ENCODE measurements around the gene PEX11B. TPM values are rescaled to one million over a fixed set of nuclear protein-coding genes. Genes with fewer than 3 reads are reported as not detected.

PEX11B gene
- polyA plus RNA-seq, 3 donors = 12.0 to 38.2 (median 37.9) TPM

DNA sequence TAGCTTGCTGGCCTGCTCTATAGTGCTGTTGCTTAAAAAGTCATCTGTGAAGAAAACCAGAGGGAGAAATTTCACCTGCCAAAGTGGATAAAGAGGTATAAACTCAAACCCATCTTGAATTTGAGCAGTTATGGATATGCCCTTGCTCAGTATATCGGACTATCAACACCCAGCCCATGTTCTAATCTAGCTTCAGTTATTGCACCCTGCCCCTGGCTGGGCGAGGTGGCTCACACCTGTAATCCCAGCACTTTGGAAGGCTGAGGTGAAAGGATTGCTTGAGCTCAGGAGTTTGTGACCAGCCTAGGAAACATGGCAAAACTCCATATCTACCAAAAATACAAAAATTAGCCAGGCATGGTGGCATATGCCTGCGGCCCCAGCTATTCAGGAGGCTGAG is 26.0 kb upstream of the PEX11B start:
- H3K79me2 ChIP-seq (ENCODE audit: insufficient read depth, low read length) = no peaks in the 10 kb centered on the region
- no peak overlapping the region for H3K27ac Mint-ChIP-seq

DNA sequence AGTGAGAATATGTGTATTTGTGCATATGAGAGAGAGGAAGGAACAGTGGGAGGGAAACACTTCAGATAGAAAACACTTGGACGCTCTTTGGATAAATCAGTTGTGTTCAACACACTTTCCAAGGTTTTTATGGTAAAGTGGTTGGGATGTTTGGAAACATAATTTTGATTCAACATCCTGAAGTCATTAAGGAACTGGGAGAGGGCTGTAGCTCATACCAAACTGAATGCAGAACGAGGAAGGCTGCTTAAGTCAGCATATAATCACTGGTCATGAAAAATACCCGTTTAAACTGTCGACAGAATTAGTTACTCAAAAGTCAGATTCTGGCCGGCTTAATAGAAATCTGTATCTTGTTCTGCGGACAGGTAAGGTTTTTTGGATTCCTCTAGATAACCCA is 24.4 kb upstream of the PEX11B start:
- Mint-ChIP-seq H3K4me3 (no peak overlapping the region), H3K27ac (peak overlapping the region in 1 of 7 donors; percentile 45), H3K36me3 (peaks cover 38 to 73% of the 10 kb centered on the region in 2 donors), H3K4me1 (no peaks in the 10 kb centered on the region), H3K9me3 (no peaks in the 10 kb centered on the region), H3K27me3 (ENCODE audit: low read depth in 3 of 3) (peaks cover 0 to 3% (median 0%) of the 10 kb centered on the region in 3 donors)
- Histone ChIP-seq H3K4me2 (replicated peaks; ENCODE audit: extremely low read depth, low read length, poor library complexity, severe bottlenecking) (no peak overlapping the region), H4K20me1 (ENCODE audit: insufficient read depth, low read length) (no peaks in the 10 kb centered on the region), H3K4me3 (replicated peaks in 1 of 3; ENCODE audit: low read depth in 2 of 3, low read length in 3 of 3) (no peak overlapping the region), H2AFZ (ENCODE audit: insufficient read depth, low read depth, low read length, poor library complexity, severe bottlenecking) (no peak overlapping the region), H3K79me2 (ENCODE audit: insufficient read depth, low read length) (no peaks in the 10 kb centered on the region), H3K27me3 (ENCODE audit: control insufficient read depth in 2 of 2, insufficient read depth in 2 of 2, low read length in 2 of 2) (no peaks in the 10 kb centered on the region), H3K4me1 (ENCODE audit: control insufficient read depth in 1 of 2, insufficient read depth in 2 of 2, low read length in 2 of 2) (no peaks in the 10 kb centered on the region), H3K36me3 (replicated peaks in 1 of 2; ENCODE audit: control insufficient read depth in 1 of 2, insufficient read depth in 2 of 2, low read length in 2 of 2) (peaks cover 8 to 47% of the 10 kb centered on the region in 2 donors), H3K9me3 (replicated peaks in 1 of 2; ENCODE audit: control insufficient read depth in 1 of 2, insufficient read depth in 1 of 2, low read length in 2 of 2) (no peaks in the 10 kb centered on the region), H3K9ac (ENCODE audit: insufficient read depth, low read length, poor library complexity, severe bottlenecking) (no peak overlapping the region), H3K27ac (ENCODE audit: low read depth in 1 of 2, low read length in 2 of 2) (no peak overlapping the region)
- TF ChIP-seq, protein P1, sequence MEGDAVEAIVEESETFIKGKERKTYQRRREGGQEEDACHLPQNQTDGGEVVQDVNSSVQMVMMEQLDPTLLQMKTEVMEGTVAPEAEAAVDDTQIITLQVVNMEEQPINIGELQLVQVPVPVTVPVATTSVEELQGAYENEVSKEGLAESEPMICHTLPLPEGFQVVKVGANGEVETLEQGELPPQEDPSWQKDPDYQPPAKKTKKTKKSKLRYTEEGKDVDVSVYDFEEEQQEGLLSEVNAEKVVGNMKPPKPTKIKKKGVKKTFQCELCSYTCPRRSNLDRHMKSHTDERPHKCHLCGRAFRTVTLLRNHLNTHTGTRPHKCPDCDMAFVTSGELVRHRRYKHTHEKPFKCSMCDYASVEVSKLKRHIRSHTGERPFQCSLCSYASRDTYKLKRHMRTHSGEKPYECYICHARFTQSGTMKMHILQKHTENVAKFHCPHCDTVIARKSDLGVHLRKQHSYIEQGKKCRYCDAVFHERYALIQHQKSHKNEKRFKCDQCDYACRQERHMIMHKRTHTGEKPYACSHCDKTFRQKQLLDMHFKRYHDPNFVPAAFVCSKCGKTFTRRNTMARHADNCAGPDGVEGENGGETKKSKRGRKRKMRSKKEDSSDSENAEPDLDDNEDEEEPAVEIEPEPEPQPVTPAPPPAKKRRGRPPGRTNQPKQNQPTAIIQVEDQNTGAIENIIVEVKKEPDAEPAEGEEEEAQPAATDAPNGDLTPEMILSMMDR (IDR thresholded peaks at IDR 0.05) = no peak
- DNase-seq = no peak
- 95% methylated on average over 5 of the region's 6 CpGs for WGBS (ENCODE audit: insufficient coverage)
- intact Hi-C loops (cut with micrococcal nuclease) = no loop called here

More for the DNA sequence above, 26.0 kb upstream of the PEX11B start:
- no peak overlapping the region for H2AFZ ChIP-seq (ENCODE audit: insufficient read depth, low read depth, low read length, poor library complexity, severe bottlenecking)
- TF ChIP-seq, protein P1 (IDR thresholded peaks at IDR 0.05) = no peak
- no CpG with 5 or more reads among the region's 3 CpGs for whole genome bisulfite sequencing (ENCODE audit: insufficient coverage)
- no peaks in the 10 kb centered on the region for H3K27me3 ChIP-seq (ENCODE audit: control insufficient read depth in 2 of 2, insufficient read depth in 2 of 2, low read length in 2 of 2)
- Mint-ChIP-seq H3K36me3 (peaks cover 37 to 64% of the 10 kb centered on the region in 2 donors), H3K27me3 (ENCODE audit: low read depth in 3 of 3) (peaks cover 0 to 2% (median 0%) of the 10 kb centered on the region in 3 donors), H3K9me3 (peaks cover 0 to 2% (median 0%) of the 10 kb centered on the region in 7 donors), H3K4me3 (no peak overlapping the region), H3K4me1 (no peaks in the 10 kb centered on the region)
- H3K4me1 ChIP-seq (ENCODE audit: control insufficient read depth in 1 of 2, insufficient read depth in 2 of 2, low read length in 2 of 2) = no peaks in the 10 kb centered on the region
- no peak overlapping the region for H3K4me2 ChIP-seq (replicated peaks; ENCODE audit: extremely low read depth, low read length, poor library complexity, severe bottlenecking)
- H4K20me1 ChIP-seq (ENCODE audit: insufficient read depth, low read length) = no peaks in the 10 kb centered on the region
- intact Hi-C loops (cut with micrococcal nuclease) = no loop called here
- no peaks in the 10 kb centered on the region for H3K9me3 ChIP-seq (replicated peaks in 1 of 2; ENCODE audit: control insufficient read depth in 1 of 2, insufficient read depth in 1 of 2, low read length in 2 of 2)
- no peak overlapping the region for H3K9ac ChIP-seq (ENCODE audit: insufficient read depth, low read length, poor library complexity, severe bottlenecking)
- peaks cover 8 to 58% of the 10 kb centered on the region in 2 donors for H3K36me3 ChIP-seq (replicated peaks in 1 of 2; ENCODE audit: control insufficient read depth in 1 of 2, insufficient read depth in 2 of 2, low read length in 2 of 2)
- H3K27ac ChIP-seq (ENCODE audit: low read depth in 1 of 2, low read length in 2 of 2) = no peak overlapping the region
- H3K4me3 ChIP-seq (replicated peaks in 1 of 3; ENCODE audit: low read depth in 2 of 3, low read length in 3 of 3) = no peak overlapping the region
- no peak for DNase-seq

All from CD14-positive monocyte (primary cell).